Tibial artery (tissue), 4 donors: ENCODE measurements around the gene TLK1.
"Not testable (repeated sequence)": the region's sequence is repeated elsewhere in the genome, so short reads cannot be mapped to it uniquely, and the experiment has no call there.

Experiments used
- DNase-seq, 2 donors: peaks; one replicate each; pipeline ENCODE4 v3.0.0-alpha.2; 2019
- H3K27ac ChIP-seq, 2 donors: fragments of 200-600 bp; sonication (generic) in 1 of 2; 1 replicate in 1 of 2; 2 replicates in 1 of 2; pipeline ENCODE4 v1.5.1; 2018 to 2019; ENCODE audit warnings: mild to moderate bottlenecking in 1 of 2
- H3K27me3 ChIP-seq, 2 donors: fragments of 200-600 bp; sonication (generic) in 1 of 2; one replicate each; pipeline versions ENCODE4 v1.5.1 to v1.6.0; 2016 to 2019
- H3K36me3 ChIP-seq, 3 donors: fragments of 200-600 bp; sonication (generic) in 2 of 3; one replicate each; pipeline ENCODE4 v1.5.1; 2016 to 2019; ENCODE audit warnings: mild to moderate bottlenecking in 2 of 3
- H3K4me1 ChIP-seq, 4 donors: fragments of 200-600 bp; sonication (generic) in 2 of 4; 1 replicate in 3 of 4; 2 replicates in 1 of 4; pipeline ENCODE4 v1.5.1; 2016 to 2019
- H3K4me3 ChIP-seq, 2 donors: fragments of 200-600 bp; sonication (generic) in 1 of 2; 1 replicate in 1 of 2; 2 replicates in 1 of 2; pipeline ENCODE4 v1.5.1; 2018 to 2019; ENCODE audit warnings: mild to moderate bottlenecking in 2 of 2
- H3K9me3 ChIP-seq, 3 donors: fragments of 200-600 bp; sonication (generic) in 1 of 3; one replicate each; pipeline ENCODE4 v1.5.1; 2016 to 2019
- CTCF ChIP-seq, 2 experiments: fragments of 200-600 bp in 1 of 2; fragments of 450-650 bp in 1 of 2; IDR thresholded peaks; one replicate each; pipeline ENCODE4 v1.5.1; 2017 to 2019; ENCODE audit warnings: antibody characterized with exemption in 2 of 2, mild to moderate bottlenecking in 1 of 2, moderate library complexity in 1 of 2
- intact Hi-C: fragments of 100-400 bp; cut with DNase I; formaldehyde crosslinking; loops from one replicate; pipeline ENCODE4 v1.15.0; 2023; ENCODE audit warnings: low total_unique reads

TLK1 gene

GRCh38 chr2:171167352-171167997, 6.8 kb upstream of the TLK1 start:
- Histone ChIP-seq H3K27me3 (no peaks in the 10 kb centered on the region), H3K9me3 (no peaks in the 10 kb centered on the region), H3K36me3 (no peaks in the 10 kb centered on the region), H3K27ac (no peak overlapping the region), H3K4me3 (no peak overlapping the region), H3K4me1 (no peaks in the 10 kb centered on the region)
- intact Hi-C loops, result no loop called here
- TF ChIP-seq CTCF (IDR thresholded peaks at IDR 0.05), result no peak
- no peak for DNase-seq

DNA sequence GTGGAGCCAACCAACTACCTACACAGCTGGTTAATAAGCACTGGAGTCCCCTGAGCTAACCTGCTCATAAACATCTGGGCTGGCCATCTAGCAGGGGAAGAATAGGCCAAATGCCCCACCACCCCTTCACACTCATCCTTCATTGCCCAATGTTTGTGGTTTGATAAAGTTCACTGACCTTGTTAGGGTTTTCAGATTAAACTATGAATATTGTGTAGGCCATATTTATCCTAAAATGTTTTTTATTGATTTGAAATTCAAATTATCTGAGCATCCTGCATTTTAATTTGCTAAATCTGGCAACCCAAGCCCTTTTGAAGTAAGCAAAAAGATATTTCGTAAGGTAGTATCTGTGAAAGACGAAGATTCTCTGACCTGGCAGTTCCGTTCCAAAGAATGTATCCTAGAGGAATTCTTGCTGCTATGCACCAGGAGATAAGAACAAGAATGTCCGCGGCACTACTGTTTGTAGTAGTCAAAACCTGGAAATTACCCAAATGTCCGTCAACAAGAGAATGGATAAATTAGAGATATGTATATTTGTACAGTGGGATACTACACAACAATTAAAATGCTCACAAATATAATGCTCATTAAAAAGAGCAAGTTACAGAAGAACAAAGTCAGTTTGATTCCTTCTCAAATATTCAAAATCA, 5.8 kb upstream of the TLK1 start:
- DNase-seq, result no peak
- intact Hi-C loops, result no loop called here
- H3K9me3 ChIP-seq, result no peaks in the 10 kb centered on the region
- H3K4me3 ChIP-seq, result no peak overlapping the region
- H3K27me3 ChIP-seq, result no peaks in the 10 kb centered on the region
- no peak for TF ChIP-seq CTCF (IDR thresholded peaks at IDR 0.05)
- no peaks in the 10 kb centered on the region for H3K36me3 ChIP-seq
- H3K27ac ChIP-seq, result no peak overlapping the region
- peaks cover 0 to 3% (median 0%) of the 10 kb centered on the region in 4 donors for H3K4me1 ChIP-seq

DNA sequence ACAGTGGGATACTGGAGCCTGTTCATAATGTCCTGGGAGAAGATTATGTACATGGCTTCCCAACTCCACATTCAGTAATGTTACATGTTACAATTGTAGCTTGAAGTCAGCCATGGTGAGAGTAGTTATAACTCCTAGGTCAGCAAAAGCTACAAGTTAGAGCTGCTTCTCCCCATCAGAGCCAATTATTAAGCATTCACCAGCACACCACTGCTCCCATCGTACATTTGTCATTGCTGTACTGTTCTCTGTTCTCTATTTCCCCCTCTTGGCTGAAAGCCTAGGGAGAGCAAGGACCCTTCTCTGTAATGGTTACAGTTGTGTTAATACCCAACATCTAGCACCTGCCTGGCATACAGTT, 5.3 kb upstream of the TLK1 start:
- Histone ChIP-seq H3K27ac (no peak overlapping the region), H3K27me3 (no peaks in the 10 kb centered on the region), H3K4me3 (no peak overlapping the region), H3K4me1 (peaks cover 0 to 3% (median 0%) of the 10 kb centered on the region in 4 donors), H3K36me3 (no peaks in the 10 kb centered on the region), H3K9me3 (no peaks in the 10 kb centered on the region)
- intact Hi-C loops, result no loop called here
- DNase-seq, result no peak
- TF ChIP-seq CTCF (IDR thresholded peaks at IDR 0.05), result no peak

- intact Hi-C loops, result loop anchor here (5.0 kb wide), 1 partner anchor 254 kb away; no protein-coding TSS in a partner anchor
- Histone ChIP-seq H3K4me1 (peaks cover 0 to 9% (median 5%) of the 10 kb centered on the region in 4 donors), H3K27me3 (no peaks in the 10 kb centered on the region), H3K4me3 (no peak overlapping the region), H3K36me3 (no peaks in the 10 kb centered on the region), H3K9me3 (no peaks in the 10 kb centered on the region), H3K27ac (no peak overlapping the region)
- TF ChIP-seq CTCF (IDR thresholded peaks at IDR 0.05), result no peak
- DNase-seq, result no peak
These were observed 2.6 kb upstream of the TLK1 start for GRCh38 chr2:171163261-171163660.

- intact Hi-C loops, result loop anchor here (5.0 kb wide), 1 partner anchor 255 kb away; no protein-coding TSS in a partner anchor
- not testable (repeated sequence) for H3K27ac ChIP-seq
- H3K4me1 ChIP-seq, result peaks cover 0 to 13% (median 8%) of the 10 kb centered on the region in 4 donors
These were observed 2.0 kb upstream of the TLK1 start for GRCh38 chr2:171162522-171163197.

More at GRCh38 chr2:171162522-171163197, 2.0 kb upstream of the TLK1 start:
- H3K36me3 ChIP-seq, H3K9me3 ChIP-seq, H3K4me3 ChIP-seq, DNase-seq, H3K27me3 ChIP-seq: not testable (repeated sequence)
